NCI-H2171 treated with DMSO at 0.1 percent for 48 hours (cell line): Measurements from ENCODE around the gene LRRC31.
A peak's percentile ranks its signal among the peaks of the same experiment; 100 is the strongest.

ENCODE experiments used
- DNase-seq: peaks from one replicate; lab custom pipeline; 2025; lab: John Stamatoyannopoulos, UW

Gene LRRC31

DNA sequence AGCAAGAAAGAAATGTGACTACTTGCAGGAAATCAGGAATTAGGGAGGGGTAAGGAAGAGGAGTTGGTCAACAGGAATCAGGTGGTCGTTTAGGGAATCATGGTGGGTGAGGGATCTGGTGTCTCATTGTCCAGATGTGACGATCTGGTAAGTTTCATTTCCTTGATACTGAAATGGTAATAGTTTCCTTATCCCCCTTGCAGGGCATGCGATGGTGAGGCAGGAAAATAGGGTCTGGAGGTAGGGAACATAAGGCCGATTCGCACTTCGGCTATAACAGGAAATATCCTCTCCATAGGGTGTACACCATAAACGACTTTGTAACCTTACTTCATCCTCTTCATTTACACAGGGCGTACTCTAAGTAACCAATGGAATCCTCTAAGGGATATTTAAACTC, 56.5 kb downstream of the LRRC31 start:
- DNase-seq, result no peak

- DNase-seq, result peak; percentile 84
Measured at GRCh38 chr3:169812332-169813235, 57.2 kb downstream of the LRRC31 start, which contains the start of the genes LRRC34 and LRRIQ4. TSS of gene LRRC34 (minus strand) at chr3:169812904. CDS start at chr3:169812548, 356 bp downstream. TSS of gene LRRIQ4 (plus strand) at chr3:169812870. CDS start at chr3:169821922, 9,052 bp downstream.

- DNase-seq, result peak; percentile 40
Measured at GRCh38 chr3:169811631-169812331, 58.0 kb downstream of the LRRC31 start.

GRCh38 chr3:169809230-169809795, 60.4 kb downstream of the LRRC31 start:
- DNase-seq, result no peak

GRCh38 chr3:169804681-169805080, 65.1 kb downstream of the LRRC31 start:
- no peak for DNase-seq

DNA sequence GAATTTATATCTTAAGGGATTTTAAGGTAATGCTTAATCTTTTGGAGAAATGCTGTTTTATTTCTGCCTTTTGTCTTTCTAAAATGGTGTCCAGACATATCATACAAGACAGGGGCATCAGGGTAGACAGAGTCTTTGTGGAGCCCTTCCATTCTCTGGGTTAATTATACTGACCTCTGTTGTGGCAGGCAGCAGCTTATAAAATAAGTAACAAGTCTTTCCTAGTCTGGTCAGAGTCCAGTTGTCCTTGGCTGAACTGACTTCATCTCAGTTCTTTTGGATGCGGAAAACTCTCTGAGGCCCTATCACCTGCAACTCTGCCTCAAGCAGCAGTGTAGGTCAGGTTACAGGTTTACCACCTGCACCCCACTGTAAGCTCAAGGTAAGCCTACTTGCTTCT, 77.4 kb downstream of the LRRC31 start:
- no peak for DNase-seq

GRCh38 chr3:169790687-169791429, 78.9 kb downstream of the LRRC31 start:
- no peak for DNase-seq

GRCh38 chr3:169790219-169790618, 79.5 kb downstream of the LRRC31 start:
- DNase-seq, result no peak
